ENCODE measurements around the gene PAK1. TPM values are rescaled to one million over a fixed set of nuclear protein-coding genes. Genes with fewer than 3 reads are reported as not detected.
"Not testable (repeated sequence)": the region's sequence is repeated elsewhere in the genome, so short reads cannot be mapped to it uniquely, and the experiment has no call there.

Gene PAK1
- total RNA-seq, 1 donor from 2014 or later, result 127 TPM

DNA sequence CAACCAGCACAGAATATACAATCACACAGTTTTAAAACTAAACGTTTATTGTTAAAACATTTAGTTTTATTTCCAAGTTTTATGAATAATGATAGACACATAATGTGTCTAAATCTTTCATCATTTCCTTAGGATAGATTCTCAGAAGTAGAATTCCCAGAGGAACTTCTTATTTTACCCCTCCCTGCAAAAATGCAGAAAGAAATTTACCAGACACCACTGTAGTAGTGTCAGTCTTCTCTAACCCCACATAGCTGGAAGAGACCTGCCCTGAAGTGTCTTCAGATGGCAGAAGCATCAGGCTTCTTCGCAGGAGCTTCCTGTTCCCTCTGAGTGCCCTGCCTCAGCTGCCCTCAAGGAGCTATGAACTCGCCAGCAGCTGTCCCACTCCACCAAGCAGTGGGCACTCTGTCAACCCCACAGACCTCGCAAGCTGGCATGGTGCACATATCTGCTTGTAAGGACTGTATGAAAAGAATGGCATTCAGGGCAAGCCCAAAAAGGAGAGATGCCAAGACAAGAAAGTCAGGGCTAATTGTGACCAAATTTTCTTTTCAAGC lies 28.5 kb upstream of the PAK1 start:
- Mint-ChIP-seq H3K4me3 (ENCODE audit: low read depth) (no peak overlapping the region), H3K27ac (no peak overlapping the region), H3K36me3 (ENCODE audit: insufficient read depth) (no peaks in the 10 kb centered on the region), H3K27me3 (peaks cover 7% of the 10 kb centered on the region), H3K9me3 (ENCODE audit: low read depth) (no peaks in the 10 kb centered on the region), H3K4me1 (ENCODE audit: low read depth) (no peaks in the 10 kb centered on the region)
- DNase-seq (ENCODE audit: low spot score, unreplicated experiment), result no peak
- TF ChIP-seq, protein P1, sequence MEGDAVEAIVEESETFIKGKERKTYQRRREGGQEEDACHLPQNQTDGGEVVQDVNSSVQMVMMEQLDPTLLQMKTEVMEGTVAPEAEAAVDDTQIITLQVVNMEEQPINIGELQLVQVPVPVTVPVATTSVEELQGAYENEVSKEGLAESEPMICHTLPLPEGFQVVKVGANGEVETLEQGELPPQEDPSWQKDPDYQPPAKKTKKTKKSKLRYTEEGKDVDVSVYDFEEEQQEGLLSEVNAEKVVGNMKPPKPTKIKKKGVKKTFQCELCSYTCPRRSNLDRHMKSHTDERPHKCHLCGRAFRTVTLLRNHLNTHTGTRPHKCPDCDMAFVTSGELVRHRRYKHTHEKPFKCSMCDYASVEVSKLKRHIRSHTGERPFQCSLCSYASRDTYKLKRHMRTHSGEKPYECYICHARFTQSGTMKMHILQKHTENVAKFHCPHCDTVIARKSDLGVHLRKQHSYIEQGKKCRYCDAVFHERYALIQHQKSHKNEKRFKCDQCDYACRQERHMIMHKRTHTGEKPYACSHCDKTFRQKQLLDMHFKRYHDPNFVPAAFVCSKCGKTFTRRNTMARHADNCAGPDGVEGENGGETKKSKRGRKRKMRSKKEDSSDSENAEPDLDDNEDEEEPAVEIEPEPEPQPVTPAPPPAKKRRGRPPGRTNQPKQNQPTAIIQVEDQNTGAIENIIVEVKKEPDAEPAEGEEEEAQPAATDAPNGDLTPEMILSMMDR (IDR thresholded peaks at IDR 0.05; ENCODE audit: unreplicated experiment), result no peak

DNA sequence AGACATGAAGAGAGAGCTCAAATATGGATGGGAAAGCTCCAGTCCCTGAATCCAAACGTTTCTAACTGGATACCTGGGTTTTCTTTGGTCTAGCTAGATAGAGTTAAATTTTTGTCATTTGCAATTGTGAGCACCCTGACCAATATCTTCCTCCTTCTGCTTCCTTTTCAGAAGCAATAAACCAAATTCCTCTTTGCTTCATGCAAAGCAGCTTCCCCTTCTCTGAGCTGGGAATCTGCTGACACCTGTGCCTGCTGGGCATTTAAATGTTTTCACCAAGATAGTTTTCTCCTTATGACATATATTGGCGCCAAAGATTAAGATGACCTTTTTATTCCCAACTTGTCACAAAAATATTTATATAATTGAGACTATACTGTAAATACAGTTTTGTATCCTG lies 27.9 kb upstream of the PAK1 start:
- no peak overlapping the region for H3K4me3 Mint-ChIP-seq (ENCODE audit: low read depth)

DNA sequence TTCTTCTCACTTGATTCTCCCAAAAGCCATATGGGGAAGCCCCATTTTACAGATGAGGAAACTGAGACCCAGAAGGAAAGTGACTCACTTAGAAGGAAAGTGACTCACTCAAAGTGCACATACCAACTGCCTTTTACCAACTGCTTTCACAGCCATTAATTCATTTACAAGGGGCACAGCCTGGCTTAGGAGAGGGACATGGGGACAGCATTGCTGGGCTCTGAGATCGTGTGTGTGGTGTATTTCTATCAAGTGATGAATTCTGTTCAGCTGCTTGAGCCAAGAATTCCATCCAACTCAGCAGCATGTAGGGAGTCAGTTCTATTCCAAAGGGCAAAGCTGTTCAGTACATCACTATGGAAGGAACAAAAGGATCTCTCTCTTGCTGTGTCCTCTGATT lies 23.5 kb upstream of the PAK1 start:
- peaks cover 3% of the 10 kb centered on the region for H3K27me3 Mint-ChIP-seq
- no peaks in the 10 kb centered on the region for H3K4me1 Mint-ChIP-seq (ENCODE audit: low read depth)
- H3K4me3 Mint-ChIP-seq (ENCODE audit: low read depth), result no peak overlapping the region
- no peak overlapping the region for H3K27ac Mint-ChIP-seq
- TF ChIP-seq, protein P1 (IDR thresholded peaks at IDR 0.05; ENCODE audit: unreplicated experiment), result no peak
- no peaks in the 10 kb centered on the region for H3K36me3 Mint-ChIP-seq (ENCODE audit: insufficient read depth)
- H3K9me3 Mint-ChIP-seq (ENCODE audit: low read depth), result peaks cover 3% of the 10 kb centered on the region
- no peak for DNase-seq (ENCODE audit: low spot score, unreplicated experiment)

More for the DNA sequence above, 27.9 kb upstream of the PAK1 start:
- H3K27me3 Mint-ChIP-seq, result peaks cover 7% of the 10 kb centered on the region
- no peak for DNase-seq (ENCODE audit: low spot score, unreplicated experiment)
- no peak overlapping the region for H3K27ac Mint-ChIP-seq
- no peaks in the 10 kb centered on the region for H3K9me3 Mint-ChIP-seq (ENCODE audit: low read depth)
- TF ChIP-seq, protein P1 (IDR thresholded peaks at IDR 0.05; ENCODE audit: unreplicated experiment), result no peak
- H3K4me1 Mint-ChIP-seq (ENCODE audit: low read depth), result no peaks in the 10 kb centered on the region
- no peaks in the 10 kb centered on the region for H3K36me3 Mint-ChIP-seq (ENCODE audit: insufficient read depth)

DNA sequence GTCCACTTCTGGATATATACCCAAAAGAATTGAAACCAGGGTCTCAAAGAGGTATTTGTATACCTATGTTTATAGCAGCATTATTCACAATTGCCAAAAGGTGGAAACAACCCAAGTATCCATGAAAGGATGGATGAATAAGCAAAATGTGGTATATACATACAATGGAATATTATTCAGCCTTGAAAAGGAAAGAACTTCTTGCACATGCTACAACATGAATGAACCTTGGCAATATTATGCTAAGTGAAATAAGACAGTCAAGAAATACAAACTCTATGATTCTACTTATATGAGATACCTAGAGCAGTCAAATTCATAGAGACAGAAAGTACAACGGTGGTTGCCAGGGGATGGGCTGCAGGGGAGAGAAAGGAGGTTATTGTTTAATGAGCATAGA lies 21.6 kb upstream of the PAK1 start:
- TF ChIP-seq, protein P1 (IDR thresholded peaks at IDR 0.05; ENCODE audit: unreplicated experiment), result no peak
- Mint-ChIP-seq H3K4me3 (ENCODE audit: low read depth) (no peak overlapping the region), H3K4me1 (ENCODE audit: low read depth) (no peaks in the 10 kb centered on the region), H3K27ac (no peak overlapping the region), H3K9me3 (ENCODE audit: low read depth) (peaks cover 3% of the 10 kb centered on the region), H3K27me3 (peaks cover 3% of the 10 kb centered on the region), H3K36me3 (ENCODE audit: insufficient read depth) (no peaks in the 10 kb centered on the region)
- no peak for DNase-seq (ENCODE audit: low spot score, unreplicated experiment)

DNA sequence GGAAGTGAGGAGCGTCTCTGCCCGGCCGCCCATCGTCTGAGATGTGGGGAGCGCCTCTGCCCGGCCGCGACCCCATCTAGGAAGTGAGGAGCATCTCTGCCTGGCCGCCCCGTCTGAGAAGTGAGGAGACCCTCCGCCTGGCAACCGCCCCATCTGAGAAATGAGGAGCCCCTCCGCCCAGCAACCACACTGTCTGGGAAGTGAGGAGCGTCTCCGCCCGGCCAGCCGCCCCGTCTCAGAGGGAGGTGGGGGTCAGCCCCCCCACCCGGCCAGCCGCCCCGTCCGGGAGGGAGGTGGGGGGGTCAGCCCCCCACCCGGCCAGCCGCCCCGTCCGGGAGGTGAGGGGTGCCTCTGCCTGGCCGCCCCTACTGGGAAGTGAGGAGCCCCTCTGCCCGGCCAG lies 16.1 kb upstream of the PAK1 start:
- not testable (repeated sequence) for H3K27me3 Mint-ChIP-seq; H3K4me3 Mint-ChIP-seq (ENCODE audit: low read depth); H3K27ac Mint-ChIP-seq; H3K36me3 Mint-ChIP-seq (ENCODE audit: insufficient read depth); H3K4me1 Mint-ChIP-seq (ENCODE audit: low read depth); H3K9me3 Mint-ChIP-seq (ENCODE audit: low read depth); DNase-seq (ENCODE audit: low spot score, unreplicated experiment)

DNA sequence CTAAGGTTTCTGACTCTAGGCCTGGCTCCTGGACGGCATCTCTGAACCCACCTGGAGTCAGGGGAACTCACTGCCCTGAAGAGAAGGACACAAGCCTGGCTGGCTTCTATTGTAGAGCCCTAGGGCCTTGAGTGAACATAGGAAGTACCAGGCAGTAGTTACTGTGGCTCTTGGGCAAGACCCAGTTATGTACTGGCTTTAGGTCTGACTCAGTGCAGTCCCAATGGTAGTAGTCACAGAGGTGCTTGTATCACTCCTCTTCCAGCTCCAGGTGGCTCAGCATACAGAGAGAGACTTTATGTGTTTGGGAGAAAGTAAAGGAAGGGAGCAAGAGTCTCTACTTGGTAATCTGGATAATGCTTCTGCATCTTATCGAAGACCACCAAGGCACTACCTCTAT lies 13.9 kb upstream of the PAK1 start:
- DNase-seq (ENCODE audit: low spot score, unreplicated experiment), result no peak
- no peaks in the 10 kb centered on the region for H3K4me1 Mint-ChIP-seq (ENCODE audit: low read depth)
- H3K36me3 Mint-ChIP-seq (ENCODE audit: insufficient read depth), result no peaks in the 10 kb centered on the region
- no peak overlapping the region for H3K4me3 Mint-ChIP-seq (ENCODE audit: low read depth)
- TF ChIP-seq, protein P1 (IDR thresholded peaks at IDR 0.05; ENCODE audit: unreplicated experiment), result no peak
- no peak overlapping the region for H3K27ac Mint-ChIP-seq
- peaks cover 3% of the 10 kb centered on the region for H3K9me3 Mint-ChIP-seq (ENCODE audit: low read depth)
- peaks cover 2% of the 10 kb centered on the region for H3K27me3 Mint-ChIP-seq
